Measurements from ENCODE around the gene CNGB1.
A peak's percentile ranks its signal among the peaks of the same experiment; 100 is the strongest.

CNGB1 gene

DNA sequence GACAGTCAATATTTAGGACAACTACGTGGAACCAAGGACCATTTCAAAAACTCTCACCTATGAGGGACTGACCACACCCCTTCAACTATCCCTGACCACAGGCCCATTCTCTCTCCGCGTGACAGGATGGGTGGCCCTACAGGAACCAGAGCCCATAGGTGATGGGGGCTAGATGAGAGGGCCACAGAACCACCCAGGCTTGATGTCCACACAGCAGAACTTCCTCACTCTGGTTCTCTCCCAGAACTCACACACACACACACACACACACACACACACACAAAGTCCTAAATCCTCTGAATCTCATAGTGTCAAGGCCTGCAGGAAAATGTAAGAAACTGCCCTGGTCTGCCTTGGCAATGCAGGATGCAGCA, 28.1 kb upstream of the CNGB1 start:
- H3K9me2 ChIP-seq (replicated peaks; ENCODE audit: low read depth, low read length), result no peaks in the 10 kb centered on the region
- no peaks in the 10 kb centered on the region for H3K9me3 ChIP-seq (ENCODE audit: insufficient read depth, low read depth, low read length)
- H3K4me3 ChIP-seq (ENCODE audit: low read length, poor library complexity, severe bottlenecking), result peak overlapping the region; percentile 87
- TF ChIP-seq, protein P1, sequence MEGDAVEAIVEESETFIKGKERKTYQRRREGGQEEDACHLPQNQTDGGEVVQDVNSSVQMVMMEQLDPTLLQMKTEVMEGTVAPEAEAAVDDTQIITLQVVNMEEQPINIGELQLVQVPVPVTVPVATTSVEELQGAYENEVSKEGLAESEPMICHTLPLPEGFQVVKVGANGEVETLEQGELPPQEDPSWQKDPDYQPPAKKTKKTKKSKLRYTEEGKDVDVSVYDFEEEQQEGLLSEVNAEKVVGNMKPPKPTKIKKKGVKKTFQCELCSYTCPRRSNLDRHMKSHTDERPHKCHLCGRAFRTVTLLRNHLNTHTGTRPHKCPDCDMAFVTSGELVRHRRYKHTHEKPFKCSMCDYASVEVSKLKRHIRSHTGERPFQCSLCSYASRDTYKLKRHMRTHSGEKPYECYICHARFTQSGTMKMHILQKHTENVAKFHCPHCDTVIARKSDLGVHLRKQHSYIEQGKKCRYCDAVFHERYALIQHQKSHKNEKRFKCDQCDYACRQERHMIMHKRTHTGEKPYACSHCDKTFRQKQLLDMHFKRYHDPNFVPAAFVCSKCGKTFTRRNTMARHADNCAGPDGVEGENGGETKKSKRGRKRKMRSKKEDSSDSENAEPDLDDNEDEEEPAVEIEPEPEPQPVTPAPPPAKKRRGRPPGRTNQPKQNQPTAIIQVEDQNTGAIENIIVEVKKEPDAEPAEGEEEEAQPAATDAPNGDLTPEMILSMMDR (conservative IDR thresholded peaks at IDR 0.05; ENCODE audit: low read length), result no peak
- no peak for TF ChIP-seq EZH2phosphoT487 (IDR thresholded peaks at IDR 0.05; ENCODE audit: borderline replicate concordance)
- peaks cover 8% of the 10 kb centered on the region; the same call in 1 of the 2 replicates for H3K36me3 ChIP-seq (ENCODE audit: insufficient read depth, low read length)
- H3F3A ChIP-seq (ENCODE audit: low read depth), result peaks cover 2% of the 10 kb centered on the region; the same call in 1 of the 2 replicates
- no peaks in the 10 kb centered on the region for H3K27me3 ChIP-seq (ENCODE audit: insufficient read depth, low read length, poor library complexity, severe bottlenecking)
- peak overlapping the region; percentile 91 for H3K9ac ChIP-seq (ENCODE audit: low read depth, low read length, poor library complexity, severe bottlenecking)
- peaks cover 42% of the 10 kb centered on the region; the same call in 1 of the 2 replicates for H3K79me2 ChIP-seq (ENCODE audit: insufficient read depth, low read length)
- H3K4me2 ChIP-seq (ENCODE audit: low read depth, low read length, poor library complexity, severe bottlenecking), result peak overlapping the region; percentile 93
- no peak overlapping the region for H2AFZ ChIP-seq (ENCODE audit: low read length)
- H3K4me1 ChIP-seq (ENCODE audit: insufficient read depth, low read length, poor library complexity, severe bottlenecking), result peaks cover 52% of the 10 kb centered on the region
- peaks cover 24% of the 10 kb centered on the region for H4K20me1 ChIP-seq (ENCODE audit: insufficient read depth, low read length, poor library complexity, severe bottlenecking)

DNA sequence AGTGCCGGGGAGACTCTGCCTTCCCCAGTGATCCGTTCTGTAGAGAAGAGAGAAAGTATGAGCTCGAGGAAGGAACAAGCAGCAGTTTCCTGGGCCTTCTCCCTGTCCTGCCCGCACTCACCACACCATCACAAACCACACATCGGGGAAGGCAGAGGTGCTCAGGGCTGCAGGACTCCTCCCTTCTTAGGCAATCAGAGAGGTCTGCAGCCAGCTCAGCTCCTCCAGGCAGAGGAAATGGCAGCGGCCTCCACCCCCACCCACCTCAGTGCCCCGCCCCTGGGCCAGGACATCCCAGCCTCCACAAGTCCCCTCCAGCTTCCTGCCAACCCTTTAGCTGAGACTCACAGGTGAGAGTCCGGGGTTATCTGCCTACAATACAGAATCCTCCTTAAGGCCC, 27.6 kb upstream of the CNGB1 start:
- Histone ChIP-seq H3K4me2 (ENCODE audit: low read depth, low read length, poor library complexity, severe bottlenecking) (peak overlapping the region; percentile 93), H3K27me3 (ENCODE audit: insufficient read depth, low read length, poor library complexity, severe bottlenecking) (no peaks in the 10 kb centered on the region), H2AFZ (ENCODE audit: low read length) (no peak overlapping the region), H3K9me3 (ENCODE audit: insufficient read depth, low read depth, low read length) (no peaks in the 10 kb centered on the region), H3K9ac (ENCODE audit: low read depth, low read length, poor library complexity, severe bottlenecking) (peak overlapping the region; percentile 91), H3K9me2 (replicated peaks; ENCODE audit: low read depth, low read length) (no peaks in the 10 kb centered on the region), H3K4me1 (ENCODE audit: insufficient read depth, low read length, poor library complexity, severe bottlenecking) (peaks cover 49% of the 10 kb centered on the region), H3K4me3 (ENCODE audit: low read length, poor library complexity, severe bottlenecking) (peak overlapping the region; percentile 87), H3F3A (ENCODE audit: low read depth) (peaks cover 2% of the 10 kb centered on the region; the same call in 1 of the 2 replicates), H3K36me3 (ENCODE audit: insufficient read depth, low read length) (peaks cover 8% of the 10 kb centered on the region; the same call in 1 of the 2 replicates), H4K20me1 (ENCODE audit: insufficient read depth, low read length, poor library complexity, severe bottlenecking) (peaks cover 24% of the 10 kb centered on the region), H3K79me2 (ENCODE audit: insufficient read depth, low read length) (peaks cover 42% of the 10 kb centered on the region; the same call in 1 of the 2 replicates)
- TF ChIP-seq, protein P1 (conservative IDR thresholded peaks at IDR 0.05; ENCODE audit: low read length), result no peak
- no peak for TF ChIP-seq EZH2phosphoT487 (IDR thresholded peaks at IDR 0.05; ENCODE audit: borderline replicate concordance)

DNA sequence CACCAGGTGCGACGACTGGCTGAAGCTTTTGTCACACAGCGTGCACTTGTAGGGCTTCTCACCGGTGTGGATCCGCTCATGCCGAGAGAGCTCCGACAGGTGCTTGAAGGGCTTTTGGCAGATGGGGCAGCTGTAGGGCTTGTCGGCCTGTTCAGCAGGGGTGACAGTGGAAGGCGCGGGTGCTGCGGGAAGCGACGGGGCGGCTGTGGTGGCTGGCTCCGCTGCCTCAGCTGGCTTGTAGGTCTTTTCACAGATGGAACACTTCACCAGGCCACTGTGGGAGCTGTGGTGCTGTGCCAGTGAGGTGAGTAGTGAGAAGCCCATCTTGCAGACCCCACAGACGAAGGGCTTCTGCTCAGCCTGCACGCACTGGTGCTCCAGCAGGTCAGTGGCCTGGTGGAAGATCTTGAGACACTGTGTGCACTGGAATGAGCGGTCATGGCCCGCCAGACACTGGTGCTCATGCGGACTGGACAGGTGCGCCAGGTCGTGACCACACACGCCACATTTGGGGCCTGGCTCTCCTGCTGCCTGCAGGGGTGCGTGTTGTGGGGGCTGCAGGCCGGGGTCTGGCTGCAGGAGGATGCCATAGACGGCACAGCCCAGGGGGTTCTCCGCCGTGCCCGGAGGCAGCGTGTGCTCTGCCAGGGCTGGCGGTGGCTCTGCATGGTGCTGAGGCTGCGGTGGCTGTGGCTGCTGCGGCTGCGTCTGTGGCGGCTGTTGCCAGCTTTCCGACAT, 26.8 kb upstream of the CNGB1 start:
- Histone ChIP-seq H3F3A (ENCODE audit: low read depth) (peaks cover 2% of the 10 kb centered on the region; the same call in 1 of the 2 replicates), H3K4me1 (ENCODE audit: insufficient read depth, low read length, poor library complexity, severe bottlenecking) (peaks cover 49% of the 10 kb centered on the region), H2AFZ (ENCODE audit: low read length) (no peak overlapping the region), H3K27me3 (ENCODE audit: insufficient read depth, low read length, poor library complexity, severe bottlenecking) (no peaks in the 10 kb centered on the region), H3K79me2 (ENCODE audit: insufficient read depth, low read length) (peaks cover 42% of the 10 kb centered on the region; the same call in 1 of the 2 replicates), H3K9me3 (ENCODE audit: insufficient read depth, low read depth, low read length) (no peaks in the 10 kb centered on the region), H3K9ac (ENCODE audit: low read depth, low read length, poor library complexity, severe bottlenecking) (peak overlapping the region; percentile 51), H3K9me2 (replicated peaks; ENCODE audit: low read depth, low read length) (no peaks in the 10 kb centered on the region), H3K4me2 (ENCODE audit: low read depth, low read length, poor library complexity, severe bottlenecking) (peak overlapping the region; percentile 93), H3K4me3 (ENCODE audit: low read length, poor library complexity, severe bottlenecking) (peak overlapping the region; percentile 87), H3K36me3 (ENCODE audit: insufficient read depth, low read length) (peaks cover 8% of the 10 kb centered on the region; the same call in 1 of the 2 replicates), H4K20me1 (ENCODE audit: insufficient read depth, low read length, poor library complexity, severe bottlenecking) (peaks cover 24% of the 10 kb centered on the region)
- no peak for TF ChIP-seq EZH2phosphoT487 (IDR thresholded peaks at IDR 0.05; ENCODE audit: borderline replicate concordance)
- TF ChIP-seq, protein P1 (conservative IDR thresholded peaks at IDR 0.05; ENCODE audit: low read length), result no peak

Data from Loucy (cell line).